HG03025 (cell line): ENCODE measurements around the gene PEX16.
A peak's percentile ranks its signal among the peaks of the same experiment; 100 is the strongest.

Experiments
- ATAC-seq: cut with Tn5 transposase; IDR thresholded peaks from one replicate; pipeline ENCODE4 v1.9.1; 2021; ENCODE audit warnings: mild to moderate bottlenecking, moderate library complexity; ENCODE audit not compliant: unreplicated experiment, low FRiP score

Gene PEX16

GRCh38 chr11:45931739-45932138, 14.1 kb upstream of the PEX16 start:
- ATAC-seq: no peak

- ATAC-seq: no peak
Measured at GRCh38 chr11:45930951-45931570, 13.4 kb upstream of the PEX16 start.

DNA sequence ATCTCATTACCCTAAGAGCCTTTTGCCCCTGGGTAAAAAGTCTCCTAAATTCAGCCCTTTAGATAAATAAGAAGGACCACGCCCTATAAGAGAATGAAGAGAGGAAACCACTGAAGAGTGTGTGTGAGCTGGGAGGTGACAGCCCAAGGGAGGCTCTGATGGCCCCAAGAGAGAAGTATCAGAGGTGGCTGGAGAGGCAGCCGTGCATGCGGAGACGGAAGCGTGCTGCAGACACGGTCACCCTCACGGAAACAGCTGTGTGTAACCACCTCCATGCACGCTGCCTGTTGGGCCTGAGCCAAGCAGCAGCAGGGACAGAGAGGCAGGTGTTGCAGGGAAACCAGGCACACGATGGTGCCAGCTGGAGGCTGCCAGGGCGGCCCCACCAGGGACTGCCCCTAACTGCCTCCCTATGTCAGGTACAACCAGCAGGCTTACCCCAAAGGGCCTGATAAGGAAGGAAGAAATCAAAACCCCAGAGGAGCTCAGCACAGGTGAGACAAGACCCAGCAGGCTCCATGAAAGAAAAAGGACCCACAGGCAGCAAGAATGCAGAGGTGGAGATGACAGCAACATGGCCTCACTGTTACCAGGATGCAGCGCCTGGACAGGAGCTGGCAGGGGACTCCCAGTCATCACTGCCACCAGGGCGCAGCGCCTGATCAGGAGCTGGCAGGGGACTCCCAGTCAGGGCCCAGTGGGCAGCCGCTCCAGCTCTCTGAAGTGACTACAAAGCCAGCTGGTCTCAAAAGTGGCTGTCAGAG, 12.5 kb upstream of the PEX16 start:
- peak; percentile 76 for ATAC-seq

GRCh38 chr11:45929486-45930030, 11.9 kb upstream of the PEX16 start:
- peak; percentile 6 for ATAC-seq

DNA sequence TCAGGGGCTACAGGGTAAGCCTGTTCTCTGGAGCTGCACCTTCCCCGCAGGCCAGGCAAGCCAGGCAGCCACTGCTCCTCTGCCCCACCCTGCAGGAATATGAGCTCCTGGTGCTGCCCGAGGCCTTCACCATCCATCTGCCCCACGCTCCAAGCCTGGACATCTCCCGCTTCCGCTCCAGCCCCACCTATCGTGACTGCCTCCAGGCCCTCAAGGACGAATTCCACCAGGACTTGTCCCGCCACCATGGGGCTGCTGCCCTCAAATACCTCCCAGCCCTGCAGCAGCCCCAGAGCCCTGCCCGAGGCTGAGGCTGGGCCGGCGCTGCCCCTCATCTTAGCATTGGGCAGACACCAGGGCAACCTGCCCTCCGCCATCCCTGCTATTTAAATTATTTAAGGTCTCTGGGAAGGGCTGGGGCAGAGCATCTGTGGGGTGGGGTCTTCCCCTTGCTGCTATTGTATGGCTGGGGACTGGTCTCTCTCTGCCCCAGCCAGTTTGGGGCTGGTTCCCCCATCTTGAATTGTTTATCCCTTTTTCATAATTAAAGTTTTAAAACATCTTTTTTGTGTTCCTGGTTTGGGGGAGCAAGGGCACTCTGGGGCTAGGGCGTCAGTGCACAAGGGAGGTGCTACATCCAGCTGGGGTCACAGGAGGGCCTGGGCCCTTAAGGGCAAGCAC, 11.0 kb upstream of the PEX16 start:
- ATAC-seq: no peak

DNA sequence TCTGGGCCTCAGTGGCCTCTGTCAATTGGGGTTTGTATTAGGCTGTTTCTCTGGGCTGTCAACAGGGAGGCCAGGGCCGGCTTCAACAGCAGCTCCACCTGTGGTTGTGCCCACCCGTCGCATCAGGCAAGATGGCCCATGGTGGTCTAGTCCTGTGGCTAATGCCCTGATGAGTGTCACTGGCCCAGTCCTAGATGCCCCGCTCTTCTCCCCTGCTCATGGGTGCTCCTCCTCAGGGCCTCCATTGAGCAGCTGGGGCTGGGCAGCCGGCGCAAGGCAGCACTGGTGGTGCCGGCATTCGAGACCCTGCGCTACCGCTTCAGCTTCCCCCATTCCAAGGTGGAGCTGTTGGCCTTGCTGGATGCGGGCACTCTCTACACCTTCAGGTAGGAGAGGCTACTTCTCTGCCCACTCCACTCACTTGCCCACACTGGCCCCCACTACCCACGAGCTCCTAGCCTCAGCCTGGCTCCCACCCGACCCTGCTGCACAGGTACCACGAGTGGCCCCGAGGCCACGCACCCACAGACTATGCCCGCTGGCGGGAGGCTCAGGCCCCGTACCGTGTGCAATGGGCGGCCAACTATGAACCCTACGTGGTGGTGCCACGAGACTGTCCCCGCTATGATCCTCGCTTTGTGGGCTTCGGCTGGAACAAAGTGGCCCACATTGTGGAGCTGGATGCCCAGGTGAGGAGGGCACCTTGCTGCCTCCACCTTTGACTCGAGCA, 10.2 kb upstream of the PEX16 start:
- ATAC-seq: no peak

DNA sequence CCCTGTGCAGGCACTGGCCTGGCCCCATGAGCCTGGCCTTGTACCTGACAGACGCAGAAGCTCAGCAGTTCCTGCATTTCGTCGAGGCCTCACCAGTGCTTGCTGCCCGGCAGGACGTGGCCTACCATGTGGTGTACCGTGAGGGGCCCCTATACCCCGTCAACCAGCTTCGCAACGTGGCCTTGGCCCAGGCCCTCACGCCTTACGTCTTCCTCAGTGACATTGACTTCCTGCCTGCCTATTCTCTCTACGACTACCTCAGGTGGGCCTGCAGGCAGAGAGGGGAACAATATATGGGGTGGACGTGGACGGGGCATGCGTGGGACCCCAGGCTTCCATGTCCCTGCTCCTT, 9.6 kb upstream of the PEX16 start:
- no peak for ATAC-seq

DNA sequence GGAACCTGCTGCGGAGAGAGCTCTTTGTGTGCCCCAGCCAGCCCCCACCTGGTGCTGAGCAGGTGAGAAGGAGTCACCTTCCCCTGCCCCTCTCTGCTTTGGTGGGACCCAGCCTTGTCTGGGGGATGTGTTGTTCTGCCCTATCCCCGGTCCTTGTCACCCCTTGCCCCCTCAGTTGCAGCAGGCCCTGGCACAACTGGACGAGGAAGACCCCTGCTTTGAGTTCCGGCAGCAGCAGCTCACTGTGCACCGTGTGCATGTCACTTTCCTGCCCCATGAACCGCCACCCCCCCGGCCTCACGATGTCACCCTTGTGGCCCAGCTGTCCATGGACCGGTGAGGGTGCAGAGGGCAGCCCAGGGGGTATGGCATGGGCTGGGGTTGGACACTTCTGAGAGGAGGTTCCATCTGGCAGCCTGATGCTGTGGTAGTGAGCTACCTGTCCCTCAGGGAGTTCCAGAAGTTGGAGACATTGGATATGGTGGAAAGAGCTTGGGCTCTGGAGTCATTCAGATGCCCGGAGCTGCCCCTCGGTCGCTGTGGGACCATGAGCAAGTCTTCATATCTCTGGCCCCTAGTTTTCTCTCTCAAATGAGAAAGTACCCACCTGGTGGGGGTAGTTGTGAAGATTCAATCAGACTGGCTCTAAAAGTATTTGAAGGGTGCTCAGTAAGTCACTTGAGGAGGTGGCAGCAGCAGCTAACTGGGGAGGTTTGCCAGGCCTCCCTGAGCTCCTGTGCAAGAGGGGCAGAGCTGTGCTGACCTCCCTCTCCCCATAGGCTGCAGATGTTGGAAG, 9.1 kb upstream of the PEX16 start:
- ATAC-seq: no peak

GRCh38 chr11:45926001-45926401, 8.3 kb upstream of the PEX16 start:
- ATAC-seq: no peak

- ATAC-seq: no peak
Measured at GRCh38 chr11:45925550-45925949, 7.9 kb upstream of the PEX16 start.

- ATAC-seq: no peak
Measured at GRCh38 chr11:45924927-45925326, 7.2 kb upstream of the PEX16 start.

DNA sequence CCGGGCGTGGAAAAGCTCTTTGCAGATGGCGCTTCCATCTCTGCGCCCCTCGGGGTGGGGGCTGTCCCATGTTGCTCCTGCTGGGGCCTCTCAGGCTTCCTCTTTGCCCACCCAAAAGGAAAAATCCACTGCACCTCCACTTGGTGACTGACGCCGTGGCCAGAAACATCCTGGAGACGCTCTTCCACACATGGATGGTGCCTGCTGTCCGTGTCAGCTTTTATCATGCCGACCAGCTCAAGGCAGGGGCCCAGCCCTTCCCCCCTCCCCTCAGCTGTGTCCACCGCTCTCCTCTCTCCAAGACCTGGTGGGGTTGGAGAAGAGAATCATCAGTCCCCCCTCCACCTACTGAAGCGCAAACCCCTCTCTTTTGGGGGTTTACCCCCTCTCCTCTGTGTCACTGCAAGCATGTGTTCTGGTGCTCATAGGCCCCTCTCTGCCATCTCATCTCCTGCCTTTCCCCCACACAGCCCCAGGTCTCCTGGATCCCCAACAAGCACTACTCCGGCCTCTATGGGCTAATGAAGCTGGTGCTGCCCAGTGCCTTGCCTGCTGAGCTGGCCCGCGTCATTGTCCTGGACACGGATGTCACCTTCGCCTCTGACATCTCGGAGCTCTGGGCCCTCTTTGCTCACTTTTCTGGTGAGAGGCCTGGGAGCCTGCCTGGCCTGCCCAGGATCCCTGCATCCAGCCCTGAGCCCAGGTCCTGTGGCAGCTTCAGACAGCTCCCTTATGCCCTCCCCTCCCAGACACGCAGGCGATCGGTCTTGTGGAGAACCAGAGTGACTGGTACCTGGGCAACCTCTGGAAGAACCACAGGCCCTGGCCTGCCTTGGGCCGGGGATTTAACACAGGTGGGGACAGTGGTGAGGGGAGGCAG, 6.6 kb upstream of the PEX16 start:
- no peak for ATAC-seq

DNA sequence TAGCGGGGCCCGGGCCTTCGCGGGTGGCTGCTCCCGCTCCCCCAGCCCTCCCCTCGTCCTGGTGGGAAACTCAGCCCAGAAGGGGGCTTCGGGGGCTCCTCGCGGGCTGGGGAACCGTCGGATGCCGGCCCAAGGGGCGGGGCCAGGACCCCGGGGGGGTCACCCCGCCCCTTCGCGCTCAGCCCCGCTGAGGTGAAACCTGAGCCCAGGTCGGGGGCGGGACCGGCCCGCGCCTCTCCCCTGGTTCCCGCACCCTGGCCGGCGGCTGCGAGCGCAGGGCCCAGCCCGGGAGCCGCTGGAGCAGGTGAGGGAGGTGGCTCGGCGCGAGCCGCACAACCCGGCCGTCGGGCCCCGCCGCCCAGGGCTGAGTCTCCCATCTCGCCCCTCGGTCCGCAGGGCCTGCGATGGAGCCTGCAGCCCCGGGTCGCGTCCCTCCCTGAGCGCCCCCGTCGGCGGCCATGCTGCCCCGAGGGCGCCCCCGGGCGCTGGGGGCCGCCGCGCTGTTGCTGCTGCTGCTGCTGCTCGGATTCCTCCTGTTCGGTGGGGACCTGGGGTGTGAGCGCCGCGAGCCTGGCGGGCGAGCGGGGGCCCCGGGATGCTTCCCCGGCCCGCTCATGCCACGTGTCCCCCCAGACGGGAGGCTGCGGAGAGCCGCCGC, 4.9 kb upstream of the PEX16 start, which contains the start of gene LARGE2:
LARGE2 (plus strand) TSS at position 232 of the 658 bp plus-strand sequence; CDS start at position 459, 227 bp downstream.
- no peak for ATAC-seq

DNA sequence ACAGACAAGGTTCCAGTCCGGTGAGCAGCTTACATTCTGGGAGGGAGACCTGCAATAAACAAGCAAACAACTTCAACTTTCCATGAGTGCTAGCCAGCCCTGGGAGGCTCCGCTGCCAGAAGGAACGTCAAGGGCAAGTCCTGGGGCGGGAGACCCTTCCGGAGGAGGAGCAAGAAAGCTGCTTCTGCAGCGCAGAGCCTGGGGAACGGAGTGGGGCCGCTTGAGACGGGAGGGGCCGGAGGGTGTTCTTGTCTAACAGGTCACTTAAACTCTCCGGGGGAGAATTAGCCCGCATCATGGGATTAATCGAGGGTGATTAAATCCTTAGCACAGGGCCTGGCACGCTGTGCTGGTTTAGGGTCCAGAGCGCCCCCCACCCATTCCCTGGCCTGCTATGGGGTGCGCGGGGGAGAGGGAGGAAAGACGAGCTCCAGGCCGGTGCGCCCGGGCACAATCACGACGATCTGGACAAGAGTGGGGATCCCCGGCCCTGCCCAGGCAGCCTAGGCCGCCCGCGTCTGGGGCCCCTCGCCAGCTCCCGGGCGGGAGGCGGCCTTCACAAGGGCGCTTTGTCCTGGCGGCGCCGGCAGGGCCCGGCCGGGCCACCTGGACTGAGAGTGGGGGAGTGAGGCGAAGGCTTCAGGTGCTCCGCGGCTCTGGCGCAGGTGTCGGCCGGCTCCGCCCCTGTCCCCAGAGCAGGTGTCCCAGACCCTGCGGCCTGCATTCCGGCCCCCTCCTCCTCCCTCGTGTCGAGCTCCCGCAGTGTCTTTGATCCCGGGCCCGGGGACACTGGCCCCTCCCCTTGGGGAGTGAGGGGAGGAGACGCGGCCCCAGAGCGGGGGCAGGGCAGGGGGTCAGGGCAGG, 4.1 kb upstream of the PEX16 start:
- no peak for ATAC-seq

DNA sequence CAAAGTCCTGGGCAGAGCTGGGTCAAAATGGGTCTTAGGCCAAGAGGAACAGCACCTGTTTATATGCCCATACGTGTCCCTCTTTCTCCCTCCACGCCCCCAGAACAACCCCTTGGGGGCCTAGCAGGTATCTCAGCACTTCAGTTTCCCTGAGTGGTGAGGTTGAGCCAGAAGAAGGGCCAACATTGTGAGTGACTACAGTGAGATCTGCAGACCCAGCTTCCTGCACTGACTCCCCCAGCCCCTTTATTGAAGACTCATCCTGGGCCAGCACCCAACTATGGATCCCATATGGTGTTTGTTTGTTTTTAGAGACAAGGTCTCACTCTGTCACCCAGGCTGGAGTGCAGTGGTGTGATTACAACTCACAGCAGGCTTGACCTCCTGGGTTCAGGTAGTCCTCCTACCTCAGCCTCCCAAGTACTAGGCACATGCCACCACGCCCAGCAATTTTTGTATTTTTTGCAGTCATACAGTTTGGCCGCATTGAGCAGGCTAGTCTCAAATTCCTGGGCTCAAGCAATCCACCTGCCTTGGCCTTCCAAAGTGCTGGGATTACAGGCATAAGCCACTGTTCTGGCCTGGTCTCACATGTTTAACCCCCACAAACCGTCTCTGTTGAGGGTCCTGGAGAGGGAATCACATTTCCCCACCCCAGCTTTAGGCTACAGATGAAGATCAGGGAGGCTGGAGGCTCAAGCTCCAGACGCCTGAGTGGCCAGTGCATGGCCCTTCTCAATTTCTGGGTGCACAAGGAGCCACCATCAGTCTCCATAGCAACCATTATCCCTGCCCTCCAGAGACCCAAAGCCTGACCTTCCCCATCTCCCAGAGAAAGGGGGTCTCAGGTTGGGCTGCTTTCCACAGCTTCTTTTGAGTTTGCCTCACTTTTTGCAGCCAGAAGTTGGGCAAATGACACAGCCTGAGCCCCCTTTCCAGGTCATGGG, 3.1 kb upstream of the PEX16 start:
- ATAC-seq: no peak

- ATAC-seq: no peak
Measured at GRCh38 chr11:45919806-45920530, 2.3 kb upstream of the PEX16 start.
